ENCODE data around the gene PLEKHG3.

DNA sequence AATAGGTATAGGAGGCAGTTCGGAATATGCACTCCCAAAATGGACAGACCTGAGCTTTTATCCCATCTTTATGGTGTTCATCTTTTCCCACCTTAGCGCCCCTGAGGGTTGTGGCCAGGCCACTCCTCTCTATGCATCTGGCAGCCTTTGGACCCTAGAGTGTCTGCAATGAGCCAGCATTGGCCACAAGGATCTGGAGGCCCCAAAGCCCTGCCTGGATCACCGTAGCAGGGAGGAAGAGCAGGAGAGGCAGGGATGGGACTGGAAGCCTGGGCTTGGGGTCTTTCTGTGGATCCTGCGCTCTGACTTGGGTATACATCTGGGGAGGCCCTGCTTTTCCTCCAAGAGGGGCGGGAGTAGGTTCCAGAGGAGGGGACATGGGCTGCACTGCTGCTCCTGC, 52.5 kb downstream of the PLEKHG3 start:
- TF ChIP-seq POLR2A (IDR thresholded peaks at IDR 0.05) (no peak), CTCF (IDR thresholded peaks at IDR 0.05) (no peak)
